PC-9 (cell line): ENCODE measurements around the gene AMBRA1.

Source experiments
- EZH2 ChIP-seq: fragments of 200-600 bp; sonication (generic); IDR thresholded peaks from 2 replicates; pipeline ENCODE4 v1.8.0; 2017; ENCODE audit warnings: antibody characterized with exemption, low read depth
- TF ChIP-seq, protein P1 (sequence below): fragments of 200-600 bp; sonication (generic); conservative IDR thresholded peaks from 2 replicates; pipeline ENCODE4 v1.6.1; 2017; ENCODE audit warnings: mixed run types, antibody characterized with exemption, mild to moderate bottlenecking, moderate library complexity

- TF ChIP-seq, protein P1, sequence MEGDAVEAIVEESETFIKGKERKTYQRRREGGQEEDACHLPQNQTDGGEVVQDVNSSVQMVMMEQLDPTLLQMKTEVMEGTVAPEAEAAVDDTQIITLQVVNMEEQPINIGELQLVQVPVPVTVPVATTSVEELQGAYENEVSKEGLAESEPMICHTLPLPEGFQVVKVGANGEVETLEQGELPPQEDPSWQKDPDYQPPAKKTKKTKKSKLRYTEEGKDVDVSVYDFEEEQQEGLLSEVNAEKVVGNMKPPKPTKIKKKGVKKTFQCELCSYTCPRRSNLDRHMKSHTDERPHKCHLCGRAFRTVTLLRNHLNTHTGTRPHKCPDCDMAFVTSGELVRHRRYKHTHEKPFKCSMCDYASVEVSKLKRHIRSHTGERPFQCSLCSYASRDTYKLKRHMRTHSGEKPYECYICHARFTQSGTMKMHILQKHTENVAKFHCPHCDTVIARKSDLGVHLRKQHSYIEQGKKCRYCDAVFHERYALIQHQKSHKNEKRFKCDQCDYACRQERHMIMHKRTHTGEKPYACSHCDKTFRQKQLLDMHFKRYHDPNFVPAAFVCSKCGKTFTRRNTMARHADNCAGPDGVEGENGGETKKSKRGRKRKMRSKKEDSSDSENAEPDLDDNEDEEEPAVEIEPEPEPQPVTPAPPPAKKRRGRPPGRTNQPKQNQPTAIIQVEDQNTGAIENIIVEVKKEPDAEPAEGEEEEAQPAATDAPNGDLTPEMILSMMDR = no peak
- no peak for TF ChIP-seq EZH2
Observed at GRCh38 chr11:46475926-46476545, 117.8 kb downstream of the AMBRA1 start.
